Activated naive CD8-positive, alpha-beta T cell treated with anti-CD3 and anti-CD28 coated beads, Interleukin-2, amount 50 U/mL, for 24 hours (primary cell): ENCODE results near the gene FTCD.
A peak's percentile ranks its signal among the peaks of the same experiment; 100 is the strongest.
"Not testable (repeated sequence)": the region's sequence is repeated elsewhere in the genome, so short reads cannot be mapped to it uniquely, and the experiment has no call there.

Experiments
- ATAC-seq: fragments of 150-1000 bp; cut with Tn5 transposase; one replicate; pipeline ENCODE4 v1.10.0; 2021
- DNase-seq: peaks from one replicate; pipeline ENCODE4 v3.0.0; 2021
- H3K27ac Mint-ChIP-seq: one replicate; pipeline ENCODE4 v1.8.0; 2021; ENCODE audit warnings: mild to moderate bottlenecking, mixed read lengths
- H3K27me3 Mint-ChIP-seq: one replicate; pipeline ENCODE4 v1.8.0; 2021; ENCODE audit warnings: mixed read lengths
- H3K36me3 Mint-ChIP-seq: one replicate; pipeline ENCODE4 v1.8.0; 2021; ENCODE audit warnings: low read depth, mixed read lengths
- H3K4me1 Mint-ChIP-seq: one replicate; pipeline ENCODE4 v1.8.0; 2021; ENCODE audit warnings: mixed read lengths
- H3K4me3 Mint-ChIP-seq: one replicate; pipeline ENCODE4 v1.8.0; 2021; ENCODE audit warnings: mild to moderate bottlenecking, moderate library complexity, mixed read lengths
- H3K9me3 Mint-ChIP-seq: one replicate; pipeline ENCODE4 v1.8.0; 2021; ENCODE audit warnings: mixed read lengths

The FTCD gene

GRCh38 chr21:46145159-46145839 lies 10.1 kb downstream of the FTCD start:
- no peak for ATAC-seq
- Mint-ChIP-seq H3K9me3 (no peaks in the 10 kb centered on the region), H3K27me3 (peaks cover under 1% of the 10 kb centered on the region), H3K36me3 (no peaks in the 10 kb centered on the region), H3K27ac (no peak overlapping the region), H3K4me3 (no peak overlapping the region), H3K4me1 (peaks cover 19% of the 10 kb centered on the region)
- no peak for DNase-seq

- no peak overlapping the region for H3K4me3 Mint-ChIP-seq
- no peaks in the 10 kb centered on the region for H3K36me3 Mint-ChIP-seq
- H3K9me3 Mint-ChIP-seq, result no peaks in the 10 kb centered on the region
- no peak for ATAC-seq
- H3K27ac Mint-ChIP-seq, result peak overlapping the region; percentile 35
- peak; percentile 16 for DNase-seq
- peaks cover 3% of the 10 kb centered on the region for H3K27me3 Mint-ChIP-seq
- H3K4me1 Mint-ChIP-seq, result peaks cover 19% of the 10 kb centered on the region
Observed at GRCh38 chr21:46144464-46145070, 10.8 kb downstream of the FTCD start.

GRCh38 chr21:46142582-46143473 lies 12.6 kb downstream of the FTCD start:
- Mint-ChIP-seq H3K27me3 (peaks cover 3% of the 10 kb centered on the region), H3K27ac (no peak overlapping the region), H3K4me3 (no peak overlapping the region), H3K4me1 (peaks cover 19% of the 10 kb centered on the region), H3K9me3 (no peaks in the 10 kb centered on the region), H3K36me3 (no peaks in the 10 kb centered on the region)
- DNase-seq (peak; percentile 40), ATAC-seq (no peak)

GRCh38 chr21:46141767-46142581 lies 13.4 kb downstream of the FTCD start:
- H3K27me3 Mint-ChIP-seq, result peaks cover 3% of the 10 kb centered on the region

GRCh38 chr21:46140352-46141003 lies 14.9 kb downstream of the FTCD start:
- H3K27me3 Mint-ChIP-seq, DNase-seq: not testable (repeated sequence)

More at GRCh38 chr21:46141767-46142581, 13.4 kb downstream of the FTCD start:
- no peaks in the 10 kb centered on the region for H3K9me3 Mint-ChIP-seq
- H3K36me3 Mint-ChIP-seq, result no peaks in the 10 kb centered on the region
- H3K4me3 Mint-ChIP-seq, result no peak overlapping the region
- ATAC-seq, result no peak
- H3K4me1 Mint-ChIP-seq, result peaks cover 19% of the 10 kb centered on the region
- no peak for DNase-seq
- H3K27ac Mint-ChIP-seq, result no peak overlapping the region

GRCh38 chr21:46139686-46140085 lies 15.7 kb downstream of the FTCD start:
- H3K4me1 Mint-ChIP-seq, result peaks cover 17% of the 10 kb centered on the region
- H3K4me3 Mint-ChIP-seq, result no peak overlapping the region
- peaks cover 3% of the 10 kb centered on the region for H3K27me3 Mint-ChIP-seq
- no peaks in the 10 kb centered on the region for H3K36me3 Mint-ChIP-seq
- ATAC-seq (no peak), DNase-seq (no peak)
- no peaks in the 10 kb centered on the region for H3K9me3 Mint-ChIP-seq
- H3K27ac Mint-ChIP-seq, result no peak overlapping the region

More at GRCh38 chr21:46140352-46141003, 14.9 kb downstream of the FTCD start:
- ATAC-seq, H3K36me3 Mint-ChIP-seq, H3K4me3 Mint-ChIP-seq, H3K9me3 Mint-ChIP-seq, H3K27ac Mint-ChIP-seq: not testable (repeated sequence)
- H3K4me1 Mint-ChIP-seq, result peaks cover 19% of the 10 kb centered on the region

GRCh38 chr21:46138383-46138970 lies 16.9 kb downstream of the FTCD start:
- Mint-ChIP-seq H3K9me3 (no peaks in the 10 kb centered on the region), H3K27ac (no peak overlapping the region), H3K4me3 (no peak overlapping the region), H3K4me1 (peaks cover 8% of the 10 kb centered on the region), H3K36me3 (no peaks in the 10 kb centered on the region), H3K27me3 (peaks cover 3% of the 10 kb centered on the region)
- ATAC-seq (no peak), DNase-seq (no peak)

- peaks cover 3% of the 10 kb centered on the region for H3K27me3 Mint-ChIP-seq
- H3K36me3 Mint-ChIP-seq, result no peaks in the 10 kb centered on the region
- ATAC-seq, result no peak
Observed at GRCh38 chr21:46137908-46138307, 17.5 kb downstream of the FTCD start.

GRCh38 chr21:46136739-46137349 lies 18.5 kb downstream of the FTCD start:
- Mint-ChIP-seq H3K4me1 (peaks cover 1% of the 10 kb centered on the region), H3K27me3 (peaks cover 3% of the 10 kb centered on the region), H3K4me3 (no peak overlapping the region), H3K27ac (no peak overlapping the region), H3K36me3 (no peaks in the 10 kb centered on the region), H3K9me3 (no peaks in the 10 kb centered on the region)
- no peak for ATAC-seq
- DNase-seq, result no peak

More at GRCh38 chr21:46137908-46138307, 17.5 kb downstream of the FTCD start:
- Mint-ChIP-seq H3K4me3 (no peak overlapping the region), H3K9me3 (no peaks in the 10 kb centered on the region), H3K27ac (no peak overlapping the region), H3K4me1 (peaks cover 7% of the 10 kb centered on the region)
- no peak for DNase-seq

GRCh38 chr21:46135782-46136395 lies 19.5 kb downstream of the FTCD start:
- H3K27ac Mint-ChIP-seq, result no peak overlapping the region
- H3K36me3 Mint-ChIP-seq, result no peaks in the 10 kb centered on the region
- DNase-seq (no peak), ATAC-seq (no peak)
- no peaks in the 10 kb centered on the region for H3K4me1 Mint-ChIP-seq
- no peak overlapping the region for H3K4me3 Mint-ChIP-seq
- no peaks in the 10 kb centered on the region for H3K9me3 Mint-ChIP-seq
- H3K27me3 Mint-ChIP-seq, result peaks cover 3% of the 10 kb centered on the region

GRCh38 chr21:46131838-46132651 lies 23.3 kb downstream of the FTCD start:
- Mint-ChIP-seq H3K36me3 (no peaks in the 10 kb centered on the region), H3K9me3 (no peaks in the 10 kb centered on the region), H3K27me3 (no peaks in the 10 kb centered on the region), H3K27ac (no peak overlapping the region), H3K4me3 (no peak overlapping the region), H3K4me1 (no peaks in the 10 kb centered on the region)
- DNase-seq, result no peak
- ATAC-seq, result no peak

GRCh38 chr21:46131588-46131837 lies 23.9 kb downstream of the FTCD start:
- Mint-ChIP-seq H3K27ac (no peak overlapping the region), H3K27me3 (no peaks in the 10 kb centered on the region), H3K36me3 (no peaks in the 10 kb centered on the region), H3K4me1 (no peaks in the 10 kb centered on the region), H3K4me3 (no peak overlapping the region), H3K9me3 (no peaks in the 10 kb centered on the region)
- no peak for ATAC-seq
- no peak for DNase-seq
